Body of pancreas (tissue), 4 donors: Measurements from ENCODE around the gene ATRN.

Experiments used
- POLR2A ChIP-seq, 3 donors: fragments of 450-650 bp; IDR thresholded peaks; one replicate each; pipeline ENCODE4 v1.6.1; 2016; ENCODE audit warnings: antibody characterized with exemption in 3 of 3, mild to moderate bottlenecking in 2 of 3
- TF ChIP-seq, protein P1 (sequence below), 7 experiments: fragments of 450-650 bp in 4 of 7; fragments of 200-600 bp in 3 of 7; sonication (generic) in 3 of 7; IDR thresholded peaks; one replicate each; pipeline ENCODE4 v1.5.1; 2016 to 2019; ENCODE audit warnings: antibody characterized with exemption in 7 of 7

DNA sequence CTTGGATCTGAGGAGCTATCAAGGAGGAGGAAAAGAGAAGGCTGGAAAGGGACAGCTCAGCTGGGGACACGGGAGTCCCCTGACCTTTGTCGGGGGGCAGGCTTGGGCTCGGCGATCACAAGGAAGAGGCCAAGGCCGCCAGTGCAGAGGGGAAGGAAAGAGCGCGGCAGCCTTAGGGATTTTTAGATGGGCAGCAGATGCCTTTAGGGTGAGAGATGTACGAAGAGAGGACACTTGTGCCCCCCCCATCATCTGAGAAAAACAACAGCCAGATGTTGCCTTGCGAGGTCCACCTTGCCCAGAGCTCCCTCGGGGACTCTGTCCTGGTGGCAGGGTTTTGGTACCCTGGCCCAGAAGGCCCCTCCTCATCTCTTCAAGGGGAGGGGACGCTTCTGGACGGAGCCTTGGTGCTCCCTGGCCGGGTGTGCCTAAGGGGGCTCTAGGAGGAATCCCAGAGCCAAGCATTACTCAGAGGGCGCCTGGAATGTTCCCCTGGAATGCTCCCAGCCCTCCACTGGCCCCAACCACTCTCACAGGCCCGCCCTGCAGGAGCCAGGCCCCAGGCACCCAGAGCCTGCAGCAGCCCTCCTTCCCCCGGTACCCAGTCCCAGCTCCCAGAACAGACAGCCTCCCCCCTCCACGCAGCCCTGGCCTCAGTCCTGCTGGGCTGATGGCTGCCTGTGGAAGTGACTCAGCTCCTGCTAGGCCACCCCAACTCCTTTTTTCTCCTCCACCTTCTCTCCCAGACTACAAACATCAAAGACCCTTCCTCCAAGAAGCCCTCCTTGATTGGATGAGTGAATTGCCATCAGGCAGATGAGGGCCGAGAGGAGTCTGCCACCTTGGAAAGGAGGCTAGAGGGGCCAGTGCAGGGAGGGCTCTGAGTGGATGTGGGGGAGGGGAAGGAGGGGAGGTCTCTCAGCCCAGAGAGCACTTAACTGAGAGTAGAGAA lies 209.2 kb downstream of the ATRN start:
- TF ChIP-seq, protein P1, sequence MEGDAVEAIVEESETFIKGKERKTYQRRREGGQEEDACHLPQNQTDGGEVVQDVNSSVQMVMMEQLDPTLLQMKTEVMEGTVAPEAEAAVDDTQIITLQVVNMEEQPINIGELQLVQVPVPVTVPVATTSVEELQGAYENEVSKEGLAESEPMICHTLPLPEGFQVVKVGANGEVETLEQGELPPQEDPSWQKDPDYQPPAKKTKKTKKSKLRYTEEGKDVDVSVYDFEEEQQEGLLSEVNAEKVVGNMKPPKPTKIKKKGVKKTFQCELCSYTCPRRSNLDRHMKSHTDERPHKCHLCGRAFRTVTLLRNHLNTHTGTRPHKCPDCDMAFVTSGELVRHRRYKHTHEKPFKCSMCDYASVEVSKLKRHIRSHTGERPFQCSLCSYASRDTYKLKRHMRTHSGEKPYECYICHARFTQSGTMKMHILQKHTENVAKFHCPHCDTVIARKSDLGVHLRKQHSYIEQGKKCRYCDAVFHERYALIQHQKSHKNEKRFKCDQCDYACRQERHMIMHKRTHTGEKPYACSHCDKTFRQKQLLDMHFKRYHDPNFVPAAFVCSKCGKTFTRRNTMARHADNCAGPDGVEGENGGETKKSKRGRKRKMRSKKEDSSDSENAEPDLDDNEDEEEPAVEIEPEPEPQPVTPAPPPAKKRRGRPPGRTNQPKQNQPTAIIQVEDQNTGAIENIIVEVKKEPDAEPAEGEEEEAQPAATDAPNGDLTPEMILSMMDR (IDR thresholded peaks at IDR 0.05) = no peak
- no peak for TF ChIP-seq POLR2A (IDR thresholded peaks at IDR 0.05)
